ENCODE data around the gene GPR39. TPM values are rescaled to one million over a fixed set of nuclear protein-coding genes. Genes with fewer than 3 reads are reported as not detected.
A peak's percentile ranks its signal among the peaks of the same experiment; 100 is the strongest.

The GPR39 gene
- total RNA-seq, 1 experiment from 2014 or later = 4.7 TPM

DNA sequence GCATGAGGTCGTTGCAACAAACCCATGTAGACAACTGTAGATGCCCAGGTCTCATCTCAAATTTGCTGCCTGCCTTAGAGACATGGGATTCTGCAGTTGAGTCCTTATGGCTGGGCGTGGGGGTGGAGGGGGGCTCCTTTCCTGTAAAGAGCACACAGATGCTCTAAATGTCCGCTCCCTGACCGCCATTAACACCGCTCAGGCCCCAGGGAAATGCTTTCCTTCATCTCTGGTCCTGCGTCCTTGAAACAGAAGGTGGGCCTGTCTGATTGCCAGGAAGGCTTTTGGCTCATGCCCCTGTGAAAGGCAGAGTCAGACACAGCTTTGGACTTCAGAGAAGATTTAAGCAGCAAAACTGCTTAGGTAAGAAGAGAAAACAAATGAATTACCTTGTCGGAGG is 25.7 kb downstream of the GPR39 start:
- no peak for DNase-seq (ENCODE audit: low spot score)

DNA sequence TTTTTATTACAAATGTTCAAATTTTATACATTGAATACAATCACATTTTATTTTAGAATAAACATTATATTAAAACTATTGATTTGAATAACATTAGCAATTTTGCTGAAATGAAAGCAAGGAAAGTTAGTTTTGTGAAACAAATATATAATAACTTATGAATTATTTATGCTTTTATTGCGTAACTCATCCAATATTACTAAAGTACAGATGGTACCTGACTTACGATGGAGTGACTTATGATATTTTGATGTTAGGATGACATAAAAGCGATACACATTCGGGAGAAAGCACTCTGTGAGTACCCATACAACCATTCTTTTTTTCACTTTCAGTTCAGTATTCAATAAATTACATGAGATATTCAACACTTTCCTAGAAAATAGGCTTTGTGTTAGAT is 26.5 kb downstream of the GPR39 start:
- no peak for DNase-seq (ENCODE audit: low spot score)

DNA sequence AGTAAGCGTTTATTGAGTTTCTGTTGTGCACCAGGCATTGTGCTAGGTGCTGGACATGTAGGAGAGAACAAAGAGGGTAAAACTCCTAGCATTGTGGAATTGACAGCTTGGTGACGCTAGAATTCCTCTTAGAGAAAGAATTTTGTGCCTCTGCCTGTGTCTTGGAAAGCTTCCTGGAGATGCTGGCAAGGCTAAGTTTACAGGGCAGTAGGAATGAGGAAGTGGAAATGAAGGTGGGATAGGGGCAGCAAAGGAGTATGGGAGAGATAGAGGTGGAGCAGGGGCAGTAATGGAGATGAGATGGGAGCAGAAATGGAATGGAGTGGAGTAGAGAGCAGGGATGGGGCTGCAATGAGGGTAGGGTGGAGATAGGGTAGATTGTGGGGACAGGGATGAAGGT is 29.8 kb downstream of the GPR39 start:
- DNase-seq (ENCODE audit: low spot score) = no peak

DNA sequence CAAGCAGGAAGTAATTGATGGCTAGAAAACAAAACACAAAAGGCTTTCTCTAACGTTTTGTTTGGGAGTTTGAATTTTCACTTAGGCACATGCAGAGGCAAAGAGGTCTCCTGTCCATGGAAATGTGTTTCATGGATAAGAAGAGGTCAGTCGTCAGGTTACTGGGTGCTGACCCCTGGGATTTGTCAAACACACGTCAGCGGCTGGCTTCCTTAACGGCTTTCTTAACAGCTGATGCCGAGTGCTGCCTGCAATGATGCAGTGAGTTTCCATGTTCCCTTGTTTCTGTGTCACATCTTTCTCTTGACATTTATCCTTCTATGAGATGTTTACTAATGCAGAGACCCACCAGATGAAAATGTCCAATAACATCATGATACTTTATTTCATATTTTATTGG is 31.7 kb downstream of the GPR39 start:
- no peak for DNase-seq (ENCODE audit: low spot score)

DNA sequence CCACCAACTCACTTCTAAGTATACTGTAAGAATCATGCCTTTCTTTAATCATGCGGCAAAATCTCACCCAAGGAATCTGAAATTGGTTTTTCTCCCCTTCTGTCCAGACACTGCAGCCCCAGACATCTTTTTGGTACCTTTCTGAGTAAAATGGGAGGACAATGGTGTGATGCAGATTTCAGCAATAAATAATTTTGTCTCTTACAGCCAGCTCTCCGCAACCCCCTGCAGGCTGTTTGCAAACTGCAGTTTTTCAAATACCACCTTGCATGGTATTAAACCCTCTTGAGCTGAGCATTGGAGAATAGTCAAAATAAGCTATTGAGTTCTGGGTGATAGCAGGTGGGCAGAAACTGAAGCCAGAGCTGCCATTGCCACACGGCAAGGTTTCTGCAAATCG is 32.2 kb downstream of the GPR39 start:
- DNase-seq (ENCODE audit: low spot score) = peak; percentile 28

DNA sequence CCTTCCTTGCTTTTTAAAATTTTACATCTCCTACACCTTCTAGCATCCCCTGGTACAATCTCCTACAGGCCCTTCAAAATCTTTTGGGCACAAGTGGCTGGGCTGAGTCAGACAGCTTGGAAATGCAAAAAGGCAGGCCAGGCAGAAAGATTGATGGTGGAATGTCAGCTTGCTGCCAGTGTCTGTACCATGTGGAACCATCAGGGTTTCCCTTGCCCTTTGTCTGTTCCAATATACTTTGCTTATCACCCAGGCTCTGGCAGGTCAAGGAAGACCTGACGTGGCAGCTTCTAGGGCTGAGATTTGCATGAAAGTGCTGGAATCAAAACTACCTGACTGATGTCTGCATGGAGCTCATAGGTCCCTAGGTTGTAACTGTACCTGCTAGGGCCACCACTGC is 33.3 kb downstream of the GPR39 start:
- no peak for DNase-seq (ENCODE audit: low spot score)

DNA sequence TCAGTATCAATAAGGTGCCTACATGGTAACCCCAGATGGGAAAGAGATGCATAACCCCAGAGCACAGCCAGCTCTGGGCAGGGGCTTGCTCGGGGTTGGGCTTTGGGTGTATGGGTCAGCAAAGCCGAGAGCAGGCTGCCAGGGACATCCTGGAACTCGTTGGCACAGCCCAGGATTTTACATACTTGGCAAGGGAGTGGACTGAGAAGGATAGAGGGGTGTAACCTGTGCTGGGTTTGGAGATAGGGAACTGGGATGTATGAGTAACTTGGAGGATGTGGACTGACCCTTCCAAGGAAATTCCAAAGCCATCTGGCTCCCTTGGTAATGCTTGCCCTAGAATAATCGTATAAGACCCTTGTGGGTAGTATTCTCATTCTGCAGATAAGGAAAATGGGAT is 44.2 kb downstream of the GPR39 start:
- DNase-seq (ENCODE audit: low spot score) = no peak

DNA sequence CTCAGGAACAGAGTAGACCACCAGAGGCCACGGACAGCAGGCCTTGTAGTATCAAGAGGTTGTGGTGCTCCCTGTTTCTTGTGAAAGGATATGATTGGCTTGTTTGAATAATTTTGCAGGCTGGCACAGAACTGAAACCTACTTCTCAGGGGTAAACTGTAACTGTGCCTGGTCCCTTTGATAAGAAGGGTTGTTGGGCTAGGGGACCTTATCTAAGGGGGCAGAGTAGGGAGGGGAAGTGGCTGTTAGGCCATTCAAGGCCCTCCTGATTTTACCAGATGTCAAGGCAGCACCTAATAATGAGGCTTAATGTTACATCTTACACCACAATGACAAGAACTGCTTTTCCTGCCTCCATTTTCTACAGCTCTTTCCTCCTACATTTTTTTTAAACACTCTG is 45.6 kb downstream of the GPR39 start:
- DNase-seq (ENCODE audit: low spot score) = no peak

DNA sequence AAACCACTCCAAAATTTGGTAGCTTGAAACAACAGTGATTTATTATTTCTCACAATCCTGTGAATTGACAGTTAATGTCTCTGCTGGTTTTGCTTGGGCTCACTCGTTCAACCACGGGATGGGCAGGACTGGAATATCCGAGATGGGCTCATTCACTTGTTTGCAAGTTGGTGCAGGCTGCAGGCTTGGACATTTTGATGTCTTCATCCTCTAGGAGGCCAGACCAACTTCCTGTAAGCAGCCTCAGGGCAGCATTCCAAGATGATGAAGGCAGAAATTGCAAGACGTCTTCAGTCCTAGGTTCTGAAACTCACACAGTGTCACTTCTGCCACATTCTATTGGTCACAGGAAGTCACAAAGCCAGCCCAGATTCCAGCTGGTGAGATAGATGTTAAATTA is 47.1 kb downstream of the GPR39 start:
- no peak for DNase-seq (ENCODE audit: low spot score)

DNA sequence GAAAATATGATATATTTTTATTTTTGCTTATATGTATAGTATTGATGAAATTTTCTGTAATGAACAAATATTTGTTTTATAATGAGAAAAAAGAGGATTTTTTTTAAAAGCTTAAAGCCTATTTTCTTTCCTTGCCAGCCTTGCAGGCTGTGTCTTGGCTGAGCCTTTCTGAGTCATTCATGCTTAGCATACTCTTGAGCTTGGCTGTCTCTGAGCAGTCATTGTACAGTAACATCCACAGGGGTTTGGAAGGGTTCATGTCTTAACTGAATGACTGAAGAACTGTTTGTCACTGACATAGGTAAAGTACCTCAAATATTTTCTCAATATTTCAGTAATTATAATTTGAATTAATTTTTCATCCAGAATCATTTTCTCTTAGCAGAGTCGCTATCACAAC is 49.3 kb downstream of the GPR39 start:
- no peak for DNase-seq (ENCODE audit: low spot score)

DNA sequence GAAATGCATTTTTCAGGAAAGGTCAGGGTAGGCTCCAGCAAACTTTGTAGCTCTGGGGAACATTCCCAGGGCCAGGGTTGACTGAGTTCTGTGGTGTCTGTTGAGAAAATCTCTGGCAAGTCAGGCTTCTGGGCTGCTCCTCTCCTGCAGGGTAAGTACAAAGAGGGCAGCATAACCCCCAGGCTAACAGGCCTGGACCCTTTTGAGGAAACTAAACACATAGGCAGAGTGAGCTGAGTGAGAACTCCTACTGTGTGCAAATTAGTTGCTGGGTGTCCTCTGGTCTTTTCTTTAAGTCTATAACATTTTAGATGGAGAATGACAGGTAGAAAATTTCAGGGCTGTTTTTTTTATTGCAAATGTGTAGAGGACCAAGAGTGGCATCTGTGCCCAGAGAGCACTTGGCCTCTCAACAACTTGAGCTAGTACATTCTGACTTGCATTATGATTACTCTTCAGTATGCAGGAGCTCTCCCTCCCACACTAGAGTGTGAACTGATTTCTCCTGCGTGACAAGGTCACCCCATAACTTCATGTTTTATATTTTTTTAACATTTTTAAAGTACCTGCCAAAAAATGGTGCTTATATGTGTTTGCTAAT is 49.9 kb downstream of the GPR39 start:
- no peak for DNase-seq (ENCODE audit: low spot score)

DNA sequence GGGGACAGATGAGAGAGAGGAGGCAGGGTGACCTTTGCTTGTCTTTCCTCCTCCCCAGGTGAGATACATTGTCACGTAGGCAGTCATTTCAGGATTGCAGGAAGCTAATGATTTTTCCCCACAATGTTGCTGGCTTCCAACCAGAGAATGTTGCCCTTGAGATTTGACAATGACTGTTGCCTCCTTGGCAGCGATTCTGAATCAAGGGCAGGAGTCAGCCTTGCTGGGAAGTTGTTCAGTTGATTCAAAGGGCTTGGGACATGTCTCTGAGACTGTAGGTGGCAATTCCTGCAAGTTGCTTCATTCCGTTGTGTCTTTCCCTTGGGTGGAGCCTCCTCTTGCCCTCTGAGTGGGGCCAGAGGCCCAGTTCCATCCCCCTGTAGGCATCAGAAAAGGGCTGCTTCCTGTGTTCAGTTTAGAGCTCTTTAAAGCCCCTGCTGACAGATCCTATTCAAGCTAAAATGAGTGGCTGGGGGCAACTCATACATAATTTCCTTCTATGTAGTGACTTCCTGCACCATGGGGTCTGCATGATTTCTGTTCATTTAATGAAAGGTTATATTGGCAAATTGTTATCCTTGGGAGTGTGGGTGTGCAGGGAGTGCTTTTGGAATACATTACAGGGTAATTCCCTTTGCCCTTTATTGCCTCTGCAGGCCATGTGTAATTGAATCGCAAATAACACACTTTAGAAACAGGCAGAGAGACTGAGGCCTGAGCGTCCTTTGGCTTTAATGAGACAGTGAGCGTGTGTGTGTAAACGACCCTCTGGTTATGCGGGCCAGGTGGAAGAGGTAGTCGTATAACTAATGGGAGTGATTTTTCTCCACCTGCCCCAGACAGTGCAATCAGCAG is 52.4 kb downstream of the GPR39 start:
- DNase-seq (ENCODE audit: low spot score) = no peak

DNA sequence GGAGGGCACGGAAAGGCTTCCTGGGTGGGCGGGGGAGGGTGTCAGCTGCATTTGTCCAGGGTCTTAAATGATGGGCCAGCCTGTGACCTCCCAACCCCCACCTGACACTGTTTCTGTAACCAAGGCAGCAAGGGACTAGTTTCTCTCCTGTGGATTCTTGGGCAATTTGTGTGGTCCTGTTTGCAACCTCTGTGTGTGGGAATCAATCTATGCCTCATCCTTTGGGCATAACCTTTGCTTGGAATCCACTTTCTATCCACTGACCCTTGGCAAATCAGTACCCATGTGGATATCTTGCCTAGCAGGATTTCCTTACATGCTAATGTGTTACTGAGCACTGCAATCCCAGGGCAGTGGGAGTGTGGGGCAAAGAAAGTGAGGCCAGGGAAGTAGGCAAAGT is 54.1 kb downstream of the GPR39 start:
- DNase-seq (ENCODE audit: low spot score) = no peak

DNA sequence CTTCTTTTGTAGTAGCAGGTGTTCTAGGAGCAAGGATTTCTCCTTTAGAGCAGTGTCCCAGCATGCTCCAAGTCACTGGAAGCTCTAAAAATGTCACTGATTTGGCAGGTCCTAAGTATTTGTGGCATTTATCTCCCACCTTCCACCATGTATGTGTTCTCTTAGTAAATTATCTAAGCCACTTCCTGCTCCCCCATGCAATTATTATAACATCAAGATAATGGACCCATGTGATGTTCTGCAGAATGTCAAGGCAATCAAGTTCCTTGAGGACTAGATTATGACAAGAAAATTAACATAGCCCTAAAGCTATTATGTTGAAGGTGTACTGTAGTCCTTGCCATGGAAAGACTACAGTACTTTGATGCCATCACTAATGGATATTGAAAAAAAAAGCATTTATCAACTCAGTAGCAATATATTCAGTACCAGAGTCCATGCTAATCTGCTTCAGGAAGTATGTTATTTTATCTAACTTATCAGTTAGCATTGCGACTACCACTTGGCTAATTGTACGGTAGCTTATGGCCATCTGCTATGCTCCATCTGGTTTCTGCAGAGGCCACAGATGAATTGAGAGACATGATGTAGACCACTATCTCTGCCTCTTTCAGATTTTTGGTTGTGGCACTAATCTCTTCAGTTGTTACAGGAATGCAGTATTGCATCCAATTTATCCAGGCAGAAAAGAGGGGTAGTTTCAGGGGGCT is 56.7 kb downstream of the GPR39 start:
- DNase-seq (ENCODE audit: low spot score) = no peak

DNA sequence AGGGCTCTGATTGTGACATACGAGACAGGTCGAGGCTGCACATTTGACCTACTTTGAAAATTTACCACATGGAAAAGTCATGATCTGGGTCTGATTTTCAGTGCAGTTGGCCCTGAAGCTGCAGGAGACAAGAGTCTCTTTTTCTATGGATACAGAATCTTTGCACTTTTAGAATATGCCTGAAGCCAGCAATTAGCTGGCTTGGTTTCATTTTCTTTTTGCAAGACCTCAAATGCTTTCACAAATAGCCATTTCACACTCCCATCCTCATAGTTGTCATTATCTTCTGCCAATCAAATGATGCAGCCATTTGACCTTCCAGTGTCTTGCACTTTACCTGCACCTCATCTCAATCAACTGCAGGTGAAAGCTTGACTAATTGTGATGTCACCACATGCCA is 59.0 kb downstream of the GPR39 start:
- no peak for DNase-seq (ENCODE audit: low spot score)

DNA sequence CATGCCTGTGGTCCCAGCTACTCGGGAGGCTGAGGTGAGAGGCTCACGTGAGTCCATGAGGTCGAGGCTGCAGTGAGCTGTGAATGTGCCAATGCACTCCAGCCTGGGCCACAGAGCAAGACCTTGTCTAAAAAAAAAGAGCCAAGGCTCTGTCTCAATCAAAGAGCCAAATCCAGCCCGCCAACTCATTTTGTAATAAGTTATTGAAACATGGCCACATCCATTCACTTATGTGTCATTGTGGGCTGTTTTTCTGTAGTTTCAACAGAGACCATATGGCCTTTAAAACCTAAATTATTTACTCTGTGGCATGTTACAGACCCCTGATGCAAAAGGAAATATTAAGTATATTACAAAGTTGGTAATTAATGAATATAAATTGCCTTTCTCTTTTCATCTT is 60.8 kb downstream of the GPR39 start:
- DNase-seq (ENCODE audit: low spot score) = no peak

DNA sequence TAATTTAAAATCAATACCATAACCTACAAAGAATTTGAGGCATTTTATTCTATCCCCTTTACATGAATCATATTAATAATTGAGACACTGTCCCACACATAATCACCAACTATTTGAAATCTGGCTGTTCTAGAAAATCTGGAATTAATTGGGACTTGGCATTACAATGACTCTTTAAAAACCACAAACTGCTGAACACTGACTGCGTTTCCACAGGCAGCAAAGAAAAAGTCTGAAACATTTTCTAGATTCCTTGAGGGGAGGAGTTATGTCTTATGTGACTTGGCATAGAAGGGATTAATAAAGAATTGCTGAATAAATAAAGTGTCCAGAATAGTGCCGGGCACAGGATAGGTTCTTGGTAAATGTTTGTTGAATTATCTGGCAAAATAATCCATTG is 61.4 kb downstream of the GPR39 start:
- DNase-seq (ENCODE audit: low spot score) = no peak

DNA sequence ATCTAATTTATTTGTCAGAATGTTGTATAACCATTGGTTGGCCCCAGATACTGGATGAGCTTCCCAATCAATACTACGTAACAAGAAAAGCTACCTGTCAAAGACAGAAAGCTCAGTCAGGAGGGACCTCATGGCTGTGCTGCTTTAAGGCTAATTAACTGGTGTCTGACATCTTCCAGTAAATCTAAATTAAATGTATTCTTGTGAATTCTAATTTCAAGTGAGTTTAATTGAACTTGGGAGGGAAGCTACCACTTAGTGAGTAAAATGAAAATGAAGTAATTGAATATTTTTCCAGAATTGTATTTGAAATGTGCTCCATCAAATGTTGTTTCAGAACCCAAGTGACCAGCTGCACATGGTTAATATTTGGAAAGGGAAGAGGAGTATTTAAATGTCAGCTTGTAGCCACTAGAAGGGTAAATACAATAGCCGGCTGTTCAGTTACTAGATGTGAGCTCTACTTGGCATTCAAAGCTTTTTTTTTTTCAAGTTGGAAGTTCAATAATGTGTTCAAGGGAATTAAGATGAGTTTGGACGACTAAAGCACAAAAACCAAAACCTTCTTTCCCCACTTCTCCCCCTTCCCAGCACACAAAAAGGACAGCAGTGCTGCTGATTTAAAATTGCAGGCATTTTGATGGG is 62.0 kb downstream of the GPR39 start:
- no peak for DNase-seq (ENCODE audit: low spot score)

DNA sequence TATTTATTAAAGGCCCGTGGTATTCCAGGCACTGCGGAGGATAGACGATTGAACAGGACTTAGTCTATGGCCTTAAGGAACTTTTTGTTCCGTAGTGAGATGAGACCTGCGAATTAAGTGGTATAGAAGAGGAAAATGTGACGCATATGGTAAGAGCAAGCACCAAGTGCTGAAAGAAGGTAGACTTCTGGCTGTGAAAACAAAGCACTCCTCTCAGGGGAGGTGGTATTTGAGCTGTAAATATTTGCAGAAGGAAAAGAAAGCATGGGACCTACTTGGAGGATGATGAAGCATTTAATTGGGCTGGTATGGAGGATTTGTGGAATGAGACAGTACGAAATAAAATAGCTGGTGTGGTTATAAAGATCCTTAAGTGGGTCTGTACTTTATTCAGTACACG is 62.5 kb downstream of the GPR39 start:
- no peak for DNase-seq (ENCODE audit: low spot score)

DNA sequence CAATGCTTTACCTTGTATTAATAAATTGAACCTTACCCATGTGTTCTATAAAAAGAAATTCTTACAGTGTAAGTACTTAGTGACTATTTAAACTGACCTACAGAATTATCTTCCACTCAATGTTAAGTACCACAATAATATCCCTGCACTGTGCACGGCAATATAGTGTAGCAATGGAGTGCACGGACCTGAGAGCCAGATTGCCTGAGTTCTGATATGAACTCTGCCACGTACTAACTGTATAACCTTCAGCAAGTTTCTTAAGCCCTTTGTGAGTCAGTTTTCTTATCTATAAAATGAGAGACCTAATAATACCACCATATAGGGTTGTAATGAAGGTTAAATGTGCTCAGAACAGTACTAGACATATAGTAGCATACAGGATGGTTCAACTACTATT is 66.2 kb downstream of the GPR39 start:
- DNase-seq (ENCODE audit: low spot score) = no peak

DNA sequence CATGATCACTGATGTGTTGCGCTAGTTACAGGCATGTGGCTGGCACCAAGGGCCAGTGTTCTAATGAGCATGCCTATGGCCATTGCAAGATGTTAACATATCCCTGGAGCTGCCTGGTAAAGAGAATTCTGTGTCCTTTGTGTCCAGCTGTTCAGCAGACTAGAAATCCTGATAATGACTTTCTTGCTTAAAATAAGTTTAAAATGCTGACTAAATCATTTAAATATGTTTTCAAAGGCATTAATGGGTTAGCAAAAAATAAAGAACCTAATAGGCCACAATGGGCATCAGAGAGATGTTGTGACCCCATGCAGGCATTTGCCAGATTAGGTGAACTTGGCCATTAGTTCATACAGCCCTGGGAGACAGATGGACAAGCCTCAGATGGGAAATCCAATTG is 67.5 kb downstream of the GPR39 start:
- no peak for DNase-seq (ENCODE audit: low spot score)

DNA sequence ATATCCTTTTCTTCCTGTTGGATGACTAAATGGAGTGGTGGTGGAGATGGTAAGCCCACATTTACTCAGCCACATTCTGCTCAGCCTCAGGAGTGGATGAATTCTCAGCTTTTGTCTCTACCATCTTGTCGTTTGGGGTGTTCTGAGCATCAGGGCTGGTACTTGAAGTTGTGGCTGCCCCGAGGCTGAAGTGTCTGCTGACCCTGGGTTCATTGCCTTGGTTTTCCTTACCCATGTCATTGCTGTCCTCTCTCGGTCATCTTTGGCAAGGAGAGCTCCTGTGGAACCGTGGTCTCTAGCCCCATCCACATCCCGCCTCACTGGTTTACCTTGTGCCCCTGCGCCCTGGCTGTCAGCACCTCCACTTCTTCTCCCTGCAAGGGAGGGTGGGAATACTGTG is 71.9 kb downstream of the GPR39 start:
- no peak for DNase-seq (ENCODE audit: low spot score)

DNA sequence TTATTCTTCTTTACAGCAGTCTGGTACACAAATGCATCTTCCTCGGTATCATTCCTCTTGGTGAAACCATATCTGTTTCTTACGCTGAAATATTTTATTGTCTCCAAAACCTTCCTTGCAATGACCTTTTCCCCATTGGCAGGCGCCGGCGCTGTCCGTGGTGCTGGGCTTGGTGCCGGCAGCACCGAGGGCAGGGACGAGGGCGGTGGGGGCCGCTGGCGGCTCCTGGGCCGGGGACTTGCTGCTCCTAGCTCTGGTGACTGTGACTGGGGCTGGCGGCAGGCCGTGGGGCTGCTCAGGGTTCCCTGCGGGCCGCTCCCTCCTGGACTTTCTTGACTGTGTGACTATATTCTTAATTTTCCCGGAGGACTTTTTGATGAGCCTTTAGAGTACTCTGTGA is 72.5 kb downstream of the GPR39 start:
- DNase-seq (ENCODE audit: low spot score) = no peak

All from A172 (cell line).